HepG2 (cell line): ENCODE results near the gene PIP4K2C.

Source experiments
- ATF1 ChIP-seq: IDR thresholded peaks from 2 replicates; pipeline ENCODE4 v1.6.1; 2016; ENCODE audit warnings: mild to moderate bottlenecking, control low read depth
- CBX5 ChIP-seq: sonication (generic); formaldehyde crosslinking; IDR thresholded peaks from 2 replicates; pipeline ENCODE4 v1.4.0; 2020; ENCODE audit warnings: missing genetic modification reagents, borderline replicate concordance
- SETDB1 ChIP-seq: sonication (generic); formaldehyde crosslinking; IDR thresholded peaks from 2 replicates; pipeline ENCODE4 v1.5.1; 2020; ENCODE audit warnings: missing genetic modification reagents, mild to moderate bottlenecking, borderline replicate concordance
- ZNF703 ChIP-seq: sonication (generic); formaldehyde crosslinking; IDR thresholded peaks from 2 replicates; pipeline ENCODE4 v1.5.1; 2020; ENCODE audit warnings: missing genetic modification reagents, mild to moderate bottlenecking, moderate library complexity, borderline replicate concordance
- TF ChIP-seq, protein P1 (sequence below): sonication (generic); IDR thresholded peaks from 2 replicates; pipeline ENCODE4 v1.6.1; 2016; ENCODE audit warnings: low read depth, borderline replicate concordance

GRCh38 chr12:57552835-57553313, 38.1 kb upstream of the PIP4K2C start:
- no peak for TF ChIP-seq SETDB1 (CRISPR knock-in tag)
- TF ChIP-seq, protein P1, sequence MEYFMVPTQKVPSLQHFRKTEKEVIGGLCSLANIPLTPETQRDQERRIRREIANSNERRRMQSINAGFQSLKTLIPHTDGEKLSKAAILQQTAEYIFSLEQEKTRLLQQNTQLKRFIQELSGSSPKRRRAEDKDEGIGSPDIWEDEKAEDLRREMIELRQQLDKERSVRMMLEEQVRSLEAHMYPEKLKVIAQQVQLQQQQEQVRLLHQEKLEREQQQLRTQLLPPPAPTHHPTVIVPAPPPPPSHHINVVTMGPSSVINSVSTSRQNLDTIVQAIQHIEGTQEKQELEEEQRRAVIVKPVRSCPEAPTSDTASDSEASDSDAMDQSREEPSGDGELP, result no peak
- TF ChIP-seq CBX5 (CRISPR knock-in tag), result no peak
- no peak for TF ChIP-seq ZNF703 (CRISPR knock-in tag)
- no peak for TF ChIP-seq ATF1 (CRISPR knock-in tag)
